GM19025 (cell line): ENCODE results near the gene EHD2.
"Not testable (repeated sequence)": the region's sequence is repeated elsewhere in the genome, so short reads cannot be mapped to it uniquely, and the experiment has no call there.

Experiments used
- ATAC-seq: cut with Tn5 transposase; IDR thresholded peaks from one replicate; pipeline ENCODE4 v1.9.1; 2021; ENCODE audit warnings: mild to moderate bottlenecking, low read depth, moderate library complexity; ENCODE audit not compliant: unreplicated experiment

Gene EHD2

DNA sequence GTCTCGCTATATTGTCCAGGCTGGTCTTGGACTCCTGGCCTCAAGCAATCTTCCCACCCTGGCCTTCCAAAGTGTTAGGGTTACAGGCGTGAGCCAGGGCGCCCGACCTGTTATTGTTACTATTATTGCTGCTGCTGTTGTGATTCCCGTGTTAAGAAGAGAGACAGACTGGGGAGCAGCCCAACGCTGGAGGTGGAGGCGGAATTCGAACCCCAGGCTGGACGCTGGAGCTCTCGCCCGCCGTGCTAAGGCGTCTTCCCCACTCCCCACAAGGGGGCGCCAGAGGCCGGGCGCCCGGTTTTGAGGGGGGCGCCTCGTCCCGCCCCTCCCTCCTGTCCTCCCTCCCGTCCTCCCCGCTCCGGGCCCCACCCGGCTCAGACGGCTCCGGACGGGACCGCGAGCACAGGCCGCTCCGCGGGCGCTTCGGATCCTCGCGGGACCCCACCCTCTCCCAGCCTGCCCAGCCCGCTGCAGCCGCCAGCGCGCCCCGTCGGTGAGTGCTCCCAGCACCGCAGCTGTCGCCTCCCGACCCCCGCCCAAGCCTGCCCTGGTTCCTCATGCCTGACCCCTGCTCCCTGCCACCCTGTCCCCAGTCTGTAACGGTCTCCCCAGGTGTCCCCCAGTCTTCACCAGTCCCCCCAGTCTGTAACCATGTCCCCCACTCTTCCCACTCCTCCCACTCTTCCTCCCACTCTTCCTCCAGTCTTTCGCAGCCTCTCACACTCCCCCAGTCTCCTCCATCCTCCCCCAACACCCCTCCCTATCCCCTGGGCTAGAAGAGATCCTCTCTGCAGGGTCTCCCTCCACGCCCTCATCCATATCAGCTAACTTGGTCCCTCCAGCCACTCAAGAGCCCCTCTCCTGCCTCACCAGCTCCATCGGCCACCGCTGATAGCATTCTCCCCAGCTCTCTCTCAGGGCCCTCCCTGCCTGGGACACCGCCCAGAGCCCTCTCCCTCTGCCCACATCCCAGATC is at the start of gene EHD2:
EHD2 (plus strand) TSS at position 377 of the 976 bp plus-strand sequence. CDS start 3,191 bp downstream, outside the sequence.
- no peak for ATAC-seq

DNA sequence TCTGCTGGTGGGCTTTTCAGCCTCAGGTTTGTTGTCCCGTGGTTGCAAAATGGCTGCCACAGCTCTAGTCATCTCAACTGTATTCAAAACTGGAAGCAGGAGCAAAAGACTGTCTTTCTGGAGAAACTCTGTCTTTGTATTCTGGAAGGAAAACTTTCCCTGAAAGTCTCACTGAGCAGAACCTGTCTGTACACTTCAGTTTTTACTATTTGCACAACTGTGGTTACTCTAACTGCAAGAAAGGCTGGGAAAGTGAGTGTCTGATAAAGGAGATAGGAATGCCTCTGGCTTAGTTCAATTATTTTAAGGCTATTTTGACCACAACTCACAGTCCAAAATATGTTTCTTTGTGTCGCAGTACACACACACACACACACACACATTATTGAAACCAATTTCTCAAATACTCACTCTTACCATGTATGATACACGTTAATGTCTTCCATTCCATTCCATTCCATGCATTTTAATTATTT is 49.7 kb upstream of the EHD2 start:
- no peak for ATAC-seq

DNA sequence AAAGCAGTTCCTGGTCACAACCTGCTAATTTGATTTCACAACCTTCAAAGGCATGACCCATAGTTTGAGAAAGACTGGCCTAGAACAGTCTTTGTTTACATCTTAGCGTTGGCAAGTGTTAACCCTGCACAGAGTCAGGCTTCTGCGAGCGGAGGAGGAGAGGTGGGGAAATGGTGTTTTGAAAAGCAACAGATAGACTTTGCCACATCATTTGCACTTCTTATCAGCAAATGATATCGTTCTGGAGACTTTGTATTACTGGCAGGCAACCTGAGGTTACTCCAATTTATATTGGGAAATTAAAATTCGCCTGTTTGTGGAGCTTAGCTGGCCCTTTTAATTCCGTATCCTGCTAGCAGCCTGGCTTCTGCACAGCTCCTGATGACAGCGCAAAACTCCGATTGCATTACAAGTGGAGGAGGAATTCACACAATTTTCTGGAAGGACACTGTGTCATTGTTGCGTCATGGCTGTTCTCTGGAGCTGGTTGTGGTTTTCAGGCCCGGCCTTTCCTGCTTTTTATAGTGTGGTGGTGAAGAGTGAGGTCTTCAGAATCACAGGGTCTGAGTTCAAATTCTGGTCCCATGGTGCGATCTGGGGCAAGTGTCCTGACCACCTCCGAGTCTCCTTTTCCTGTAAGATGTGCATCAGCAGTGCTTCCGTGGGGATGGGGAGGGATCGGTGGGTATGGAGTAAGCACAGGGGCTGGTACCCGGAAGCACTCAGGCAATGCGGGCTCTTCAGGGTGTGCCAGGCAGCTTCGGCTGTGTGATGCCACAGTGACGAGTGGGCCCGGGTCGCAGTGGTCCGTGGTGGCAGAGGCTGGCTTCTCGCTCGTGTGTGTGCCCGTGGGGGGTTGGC is 49.1 kb upstream of the EHD2 start:
- ATAC-seq: no peak

- not testable (repeated sequence) for ATAC-seq
Observed at GRCh38 chr19:47668556-47668955, 44.7 kb upstream of the EHD2 start.

- ATAC-seq: no peak
Observed at GRCh38 chr19:47670736-47671135, 42.5 kb upstream of the EHD2 start.

DNA sequence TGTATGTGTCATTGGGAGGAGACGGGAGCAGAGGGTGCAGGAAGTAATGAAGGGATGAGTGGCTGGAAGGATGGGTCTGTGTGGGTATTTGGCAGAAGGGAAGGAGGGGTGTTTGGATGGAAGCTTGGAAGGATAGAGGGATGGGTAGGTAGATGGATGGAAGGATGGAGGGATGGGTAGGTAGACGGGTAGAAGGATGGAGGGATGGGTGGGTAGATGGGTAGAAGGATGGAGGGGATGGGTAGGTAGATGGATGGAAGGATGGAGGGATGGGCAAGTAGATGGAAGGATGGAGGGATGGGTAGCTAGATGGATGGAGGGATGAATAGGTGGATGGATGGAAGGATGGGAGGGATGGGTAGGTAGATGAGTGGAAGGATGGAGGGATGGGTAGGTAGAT is 41.7 kb upstream of the EHD2 start:
- ATAC-seq: no peak

GRCh38 chr19:47673426-47673825 is 39.8 kb upstream of the EHD2 start:
- ATAC-seq: no peak

GRCh38 chr19:47674548-47674947 is 38.7 kb upstream of the EHD2 start:
- no peak for ATAC-seq

DNA sequence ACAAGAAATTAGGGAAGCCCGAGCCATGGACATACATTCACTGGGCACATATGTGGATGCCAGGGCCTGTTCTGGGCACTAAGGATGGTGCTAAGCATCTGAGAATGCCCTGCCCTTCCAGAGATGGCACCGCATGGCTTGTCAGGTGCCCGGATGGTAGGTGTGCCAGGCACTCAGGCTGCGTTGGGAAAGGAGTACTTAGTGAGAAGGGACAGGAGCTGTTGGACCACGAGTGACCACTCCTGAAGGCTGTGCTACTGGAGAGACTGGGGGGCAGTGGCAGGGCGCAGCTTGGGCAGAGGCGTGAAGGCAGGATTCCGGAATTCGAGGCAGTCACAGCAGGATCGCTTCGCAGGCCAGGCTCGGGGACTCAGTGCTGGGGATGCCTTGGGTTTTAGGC is 38.0 kb upstream of the EHD2 start:
- no peak for ATAC-seq

DNA sequence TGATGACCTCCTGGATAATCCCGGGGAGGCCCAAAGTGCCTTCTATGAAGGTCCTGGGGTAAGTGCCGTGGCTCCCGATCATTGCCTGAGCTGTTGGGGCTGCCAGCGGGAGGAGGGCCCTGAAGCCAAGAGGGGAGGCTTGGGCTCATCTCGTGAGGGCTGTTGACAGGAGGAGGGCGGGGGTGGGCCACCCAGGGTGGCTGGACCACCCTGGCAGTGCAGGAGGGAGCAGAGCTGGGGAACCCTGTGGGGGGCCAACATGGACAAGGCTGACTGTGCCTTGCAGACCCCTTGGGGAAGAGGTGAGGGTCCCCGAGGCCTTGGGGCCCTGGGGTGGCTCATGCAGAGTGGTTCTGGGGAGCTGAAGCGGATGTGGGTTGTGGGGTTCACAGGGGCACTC is 37.4 kb upstream of the EHD2 start:
- no peak for ATAC-seq

- no peak for ATAC-seq
Observed at GRCh38 chr19:47676811-47677210, 36.4 kb upstream of the EHD2 start.

DNA sequence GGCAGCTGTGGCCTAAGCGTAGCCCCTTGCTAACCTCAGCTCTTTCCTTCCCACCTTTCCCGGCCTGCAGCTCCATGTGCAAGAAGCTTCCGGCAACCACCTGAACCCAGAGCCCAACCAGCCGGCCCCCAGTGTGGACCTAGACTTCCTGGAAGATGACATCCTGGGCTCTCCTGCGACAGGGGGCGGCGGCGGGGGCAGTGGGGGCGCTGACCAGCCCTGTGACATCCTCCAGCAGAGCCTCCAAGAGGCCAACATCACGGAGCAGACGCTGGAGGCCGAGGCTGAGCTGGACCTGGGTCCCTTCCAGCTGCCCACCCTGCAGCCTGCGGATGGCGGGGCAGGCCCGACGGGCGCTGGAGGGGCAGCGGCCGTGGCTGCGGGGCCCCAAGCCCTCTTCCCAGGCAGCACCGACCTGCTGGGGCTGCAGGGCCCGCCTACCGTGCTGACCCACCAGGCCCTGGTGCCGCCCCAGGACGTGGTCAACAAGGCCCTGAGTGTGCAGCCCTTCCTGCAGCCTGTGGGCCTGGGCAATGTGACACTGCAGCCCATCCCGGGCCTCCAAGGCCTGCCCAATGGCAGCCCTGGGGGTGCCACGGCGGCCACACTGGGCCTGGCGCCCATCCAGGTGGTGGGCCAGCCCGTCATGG is 33.8 kb upstream of the EHD2 start:
- ATAC-seq: no peak

DNA sequence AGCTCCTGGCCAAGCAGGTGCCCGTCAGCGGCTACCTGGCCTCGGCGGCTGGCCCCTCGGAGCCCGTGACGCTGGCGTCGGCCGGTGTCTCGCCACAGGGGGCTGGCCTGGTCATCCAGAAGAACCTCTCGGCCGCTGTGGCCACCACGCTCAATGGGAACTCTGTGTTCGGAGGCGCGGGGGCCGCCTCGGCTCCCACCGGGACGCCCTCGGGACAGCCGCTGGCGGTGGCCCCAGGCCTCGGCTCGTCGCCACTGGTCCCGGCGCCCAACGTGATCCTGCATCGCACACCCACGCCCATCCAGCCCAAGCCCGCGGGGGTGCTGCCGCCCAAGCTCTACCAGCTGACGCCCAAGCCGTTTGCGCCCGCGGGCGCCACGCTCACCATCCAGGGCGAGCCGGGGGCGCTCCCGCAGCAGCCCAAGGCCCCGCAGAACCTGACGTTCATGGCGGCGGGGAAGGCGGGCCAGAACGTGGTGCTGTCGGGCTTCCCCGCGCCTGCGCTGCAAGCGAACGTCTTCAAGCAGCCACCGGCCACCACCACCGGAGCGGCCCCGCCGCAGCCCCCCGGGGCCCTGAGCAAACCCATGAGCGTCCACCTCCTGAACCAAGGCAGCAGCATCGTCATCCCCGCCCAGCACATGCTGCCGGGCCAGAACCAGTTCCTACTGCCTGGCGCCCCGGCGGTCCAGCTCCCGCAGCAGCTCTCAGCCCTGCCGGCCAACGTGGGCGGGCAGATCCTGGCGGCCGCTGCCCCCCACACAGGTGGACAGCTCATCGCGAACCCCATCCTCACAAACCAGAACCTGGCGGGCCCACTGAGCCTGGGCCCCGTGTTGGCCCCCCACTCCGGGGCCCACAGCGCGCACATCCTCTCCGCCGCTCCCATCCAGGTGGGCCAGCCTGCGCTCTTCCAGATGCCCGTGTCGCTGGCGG is 33.0 kb upstream of the EHD2 start:
- no peak for ATAC-seq

DNA sequence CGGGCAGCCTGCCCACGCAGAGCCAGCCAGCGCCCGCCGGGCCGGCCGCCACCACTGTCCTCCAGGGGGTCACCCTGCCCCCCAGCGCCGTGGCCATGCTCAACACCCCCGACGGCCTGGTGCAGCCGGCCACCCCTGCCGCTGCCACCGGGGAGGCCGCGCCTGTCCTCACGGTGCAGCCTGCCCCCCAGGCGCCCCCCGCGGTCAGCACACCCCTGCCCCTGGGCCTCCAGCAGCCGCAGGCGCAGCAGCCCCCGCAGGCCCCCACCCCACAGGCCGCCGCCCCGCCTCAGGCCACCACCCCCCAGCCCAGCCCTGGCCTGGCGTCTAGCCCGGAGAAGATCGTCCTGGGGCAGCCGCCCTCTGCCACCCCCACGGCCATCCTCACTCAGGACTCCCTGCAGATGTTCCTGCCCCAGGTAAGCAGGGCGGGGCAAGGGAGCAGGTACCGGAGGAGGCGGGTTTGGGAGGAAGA is 32.3 kb upstream of the EHD2 start:
- ATAC-seq: no peak

DNA sequence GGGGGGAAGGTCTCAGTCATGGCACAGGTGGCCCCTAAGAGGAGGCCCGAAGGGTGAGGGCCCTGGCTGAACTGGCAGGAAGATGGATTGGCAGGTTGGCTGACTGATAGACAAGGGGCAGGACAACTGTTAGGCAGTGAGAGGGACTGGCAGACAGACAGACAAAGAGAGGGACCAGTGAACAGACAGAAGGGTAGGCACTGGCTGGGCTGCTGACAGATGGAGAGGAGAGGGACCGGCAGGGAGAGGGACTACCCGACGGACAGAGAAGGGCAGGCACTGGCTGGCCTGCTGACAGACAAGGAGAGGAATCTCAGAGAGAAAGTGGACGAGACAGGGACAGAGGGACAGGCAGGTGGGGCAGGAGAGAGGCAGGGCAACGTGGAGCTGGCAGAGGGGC is 31.8 kb upstream of the EHD2 start:
- no peak for ATAC-seq

- ATAC-seq: no peak
Observed at GRCh38 chr19:47681936-47682335, 31.3 kb upstream of the EHD2 start.

DNA sequence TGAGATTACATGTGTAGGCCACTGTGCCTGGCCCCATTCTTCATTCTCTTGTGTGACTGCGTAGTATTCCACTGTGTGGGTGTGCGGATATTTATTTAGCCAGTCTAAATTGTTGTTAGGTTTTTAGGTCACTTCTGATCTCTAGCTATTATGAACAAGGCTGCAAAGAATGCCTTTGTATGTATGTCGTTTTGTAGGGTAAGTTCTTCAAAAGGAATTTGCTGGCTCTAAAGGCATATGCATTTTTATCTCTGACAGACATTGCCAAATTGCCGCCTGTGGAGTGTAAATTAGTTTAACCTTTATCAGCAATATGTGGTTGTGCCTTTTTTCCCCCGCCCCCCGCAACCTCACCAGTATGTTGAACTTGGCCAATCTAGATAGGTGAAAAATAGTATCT is 30.3 kb upstream of the EHD2 start:
- ATAC-seq: no peak

DNA sequence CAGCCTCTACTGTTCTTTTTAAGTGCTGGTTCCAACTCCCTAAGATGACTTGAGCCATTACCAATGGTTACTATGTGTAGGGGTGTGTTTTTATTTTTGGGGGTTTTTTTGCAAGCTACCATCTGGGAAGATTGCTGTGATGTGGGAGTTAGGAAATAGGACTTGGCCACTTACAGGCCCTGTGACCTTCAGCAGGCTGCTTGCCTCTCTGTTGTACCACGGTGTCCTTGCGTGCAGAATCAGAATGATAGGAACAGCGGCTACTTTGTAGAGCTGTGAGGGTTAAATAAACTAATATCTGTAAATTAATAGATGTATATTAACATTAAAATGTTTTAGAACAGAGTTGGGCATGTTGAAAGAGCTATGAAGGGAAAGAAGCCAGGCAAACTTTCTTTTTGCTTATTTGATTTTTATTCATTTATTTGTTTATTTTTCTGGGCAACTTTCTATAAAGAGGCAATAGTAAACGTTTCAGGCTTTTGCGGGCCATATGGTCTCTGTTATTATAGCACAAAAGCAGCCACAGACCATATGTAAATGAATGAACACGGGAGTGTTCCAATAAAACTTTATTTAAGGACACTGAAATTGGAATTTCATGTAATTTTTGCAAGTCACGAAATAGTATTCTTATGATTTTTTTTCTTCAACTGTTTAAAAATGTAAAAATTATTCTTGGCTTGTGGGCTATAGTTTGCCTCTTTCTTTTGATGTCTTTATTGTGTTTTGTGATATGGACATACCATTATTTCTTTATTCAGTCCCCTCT is 26.4 kb upstream of the EHD2 start:
- no peak for ATAC-seq

DNA sequence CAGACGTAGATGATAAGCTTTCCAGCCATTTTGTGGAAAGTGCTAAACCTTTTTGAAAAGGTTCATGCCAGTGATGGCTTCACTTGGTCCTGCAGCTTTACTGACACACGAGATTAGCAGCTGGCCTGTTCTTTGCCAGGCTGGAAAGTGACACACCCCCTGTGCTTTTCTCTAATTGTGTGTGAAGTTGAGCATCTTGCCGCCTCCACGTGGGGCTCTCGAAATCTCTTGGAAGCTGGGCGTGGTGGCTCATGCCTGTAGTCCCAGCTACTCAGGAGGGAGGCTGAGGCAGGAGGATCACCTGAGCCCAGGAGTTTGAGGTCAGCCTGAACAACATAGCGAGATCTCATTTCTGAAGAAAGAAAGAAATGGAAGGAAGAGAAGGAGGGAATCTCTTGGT is 25.3 kb upstream of the EHD2 start:
- no peak for ATAC-seq
